H1 (cell line): ENCODE results near the gene LBX1. TPM values are rescaled to one million over a fixed set of nuclear protein-coding genes. Genes with fewer than 3 reads are reported as not detected.

Source experiments
- CREB1 ChIP-seq: IDR thresholded peaks from 2 replicates; pipeline ENCODE4 v1.6.1; 2012; ENCODE audit warnings: inconsistent platforms
- GABPA ChIP-seq: IDR thresholded peaks from 2 replicates; pipeline ENCODE4 v1.6.1; 2011; ENCODE audit warnings: mild to moderate bottlenecking, low read length, moderate library complexity, borderline replicate concordance; ENCODE audit not compliant: insufficient read depth
- HDAC2 ChIP-seq, 2 experiments: fragments of 300-600 bp in 1 of 2; sonication (generic) in 1 of 2; IDR thresholded peaks; 2 replicates each; pipeline ENCODE4 v1.6.1; 2011 to 2012; ENCODE audit warnings: low read depth in 2 of 2, low read length in 2 of 2, mild to moderate bottlenecking in 2 of 2, moderate library complexity in 2 of 2, borderline replicate concordance in 1 of 2, inconsistent platforms in 1 of 2
- SP4 ChIP-seq: IDR thresholded peaks from 2 replicates; pipeline ENCODE4 v1.6.1; 2012; ENCODE audit warnings: low read length, inconsistent platforms
- TBP ChIP-seq: IDR thresholded peaks from 2 replicates; pipeline ENCODE4 v1.6.1; 2011; ENCODE audit warnings: low read depth, low read length, improper control_type of control experiment
- polyA plus RNA-seq, 7 experiments: library from polyadenylated mRNA; depleted of rRNA in 3 of 7; stranded (reverse) in 5 of 7; unstranded in 2 of 7; fragments of >200 nt in 5 of 7; fragments of 200-250 nt in 2 of 7; gene quantifications; 1 replicate in 5 of 7; 2 replicates in 1 of 7; 4 replicates in 1 of 7; pipeline versions ENCODE4 v1.2.1 to v1.2.3, GENCODE V29; 2011 to 2013; ENCODE audit warnings: missing spikeins in 2 of 7, mixed read lengths in 2 of 7
- total RNA-seq: library from RNA; stranded (reverse); fragmentation: NEBNext Ultra II Directional; extraction: Animal tissue kit (Norgen Biotek cat#: 25700); gene quantifications from 2 replicates; pipeline ENCODE4 v1.2.1, GENCODE V29; 2021

The LBX1 gene
- total and polyA plus RNA-seq, 2 of the 8 experiments (the other 6 are each of a cell fraction or from before 2014, with no cell fraction given), result not detected

DNA sequence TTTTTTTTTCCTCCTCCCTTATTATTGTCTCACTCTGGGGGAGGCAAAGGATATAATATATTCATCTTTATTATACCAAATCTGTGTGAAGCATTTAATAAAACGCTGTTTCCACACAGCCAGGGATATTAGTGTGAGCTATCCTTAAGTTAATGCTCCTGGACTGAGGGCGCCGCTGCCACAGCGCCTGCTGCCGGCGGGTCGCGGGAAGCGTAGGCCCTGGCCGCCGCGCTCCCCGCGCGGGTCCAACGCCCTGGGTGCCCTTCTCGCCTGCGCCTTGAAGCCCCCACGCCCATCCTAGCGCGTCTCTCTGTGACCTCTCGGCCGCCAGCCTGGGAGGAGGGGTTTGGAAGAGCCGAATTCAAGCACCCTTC lies 9.5 kb upstream of the LBX1 start (continued):
- TF ChIP-seq GABPA, result peak; percentile 58; the same call in 1 of the 2 replicates
- no peak for TF ChIP-seq HDAC2 (IDR thresholded peaks at IDR 0.05; ENCODE audit: borderline replicate concordance in 1 of 2, low read depth in 2 of 2, low read length in 2 of 2)
- no peak for TF ChIP-seq TBP
- no peak for TF ChIP-seq SP4
- TF ChIP-seq CREB1, result peak; percentile 38; the same call in 1 of the 2 replicates
- TF ChIP-seq, all 59 proteins: peak for 8
